M059J (cell line): ENCODE measurements around the gene FNIP2. TPM values are rescaled to one million over a fixed set of nuclear protein-coding genes. Genes with fewer than 3 reads are reported as not detected.
A peak's percentile ranks its signal among the peaks of the same experiment; 100 is the strongest.
"Not testable (repeated sequence)": the region's sequence is repeated elsewhere in the genome, so short reads cannot be mapped to it uniquely, and the experiment has no call there.

Experiments used
- DNase-seq: peaks from one replicate; pipeline ENCODE4 v3.0.0-alpha.2; 2012; ENCODE audit warnings: low read depth
- total RNA-seq: library from RNA; depleted of rRNA; stranded (reverse); fragments of >200 nt; shearing (Covaris generic); gene quantifications from 2 replicates; pipeline ENCODE4 v1.2.3, GENCODE V29; 2014

FNIP2 gene
- total RNA-seq, 1 experiment from 2014 or later, result 15.2 TPM

GRCh38 chr4:158870626-158871334 lies 102.0 kb downstream of the FNIP2 start:
- no peak for DNase-seq

GRCh38 chr4:158871335-158871724 lies 102.5 kb downstream of the FNIP2 start:
- no peak for DNase-seq

GRCh38 chr4:158873795-158874401 lies 105.1 kb downstream of the FNIP2 start:
- peak; percentile 91 for DNase-seq

- no peak for DNase-seq
These were observed 106.2 kb downstream of the FNIP2 start for GRCh38 chr4:158875026-158875425.

- no peak for DNase-seq
These were observed 106.6 kb downstream of the FNIP2 start for GRCh38 chr4:158875455-158875854.

GRCh38 chr4:158877069-158877468 lies 108.2 kb downstream of the FNIP2 start:
- DNase-seq, result no peak

- not testable (repeated sequence) for DNase-seq
These were observed 113.3 kb downstream of the FNIP2 start for GRCh38 chr4:158882142-158882541.

GRCh38 chr4:158884280-158884679 lies 115.5 kb downstream of the FNIP2 start:
- peak; percentile 52 for DNase-seq

- no peak for DNase-seq
These were observed 116.7 kb downstream of the FNIP2 start for GRCh38 chr4:158885564-158885963.

GRCh38 chr4:158890294-158890693 lies 121.5 kb downstream of the FNIP2 start:
- DNase-seq, result no peak

- no peak for DNase-seq
These were observed 122.4 kb downstream of the FNIP2 start for GRCh38 chr4:158891256-158891655.

- DNase-seq, result no peak
These were observed 126.0 kb downstream of the FNIP2 start for GRCh38 chr4:158894826-158895225.

GRCh38 chr4:158895797-158896576 lies 127.2 kb downstream of the FNIP2 start:
- peak; percentile 22 for DNase-seq

GRCh38 chr4:158896577-158897238 lies 127.9 kb downstream of the FNIP2 start:
- DNase-seq, result not testable (repeated sequence)

- not testable (repeated sequence) for DNase-seq
These were observed 131.6 kb downstream of the FNIP2 start for GRCh38 chr4:158900408-158900807.

GRCh38 chr4:158902280-158903078 lies 133.7 kb downstream of the FNIP2 start:
- peak; percentile 92 for DNase-seq

GRCh38 chr4:158903079-158903456 lies 134.2 kb downstream of the FNIP2 start:
- no peak for DNase-seq

GRCh38 chr4:158903472-158904043 lies 134.7 kb downstream of the FNIP2 start:
- no peak for DNase-seq

GRCh38 chr4:158904815-158905214 lies 136.0 kb downstream of the FNIP2 start:
- no peak for DNase-seq

GRCh38 chr4:158906073-158906472 lies 137.2 kb downstream of the FNIP2 start:
- DNase-seq, result no peak

- DNase-seq, result no peak
These were observed 143.6 kb downstream of the FNIP2 start for GRCh38 chr4:158912390-158912789.
